Endodermal cell (in vitro differentiated cells): ENCODE results near the gene RFXANK. TPM values are rescaled to one million over a fixed set of nuclear protein-coding genes. Genes with fewer than 3 reads are reported as not detected.
A peak's percentile ranks its signal among the peaks of the same experiment; 100 is the strongest.

Source experiments
- DNase-seq: peaks from one replicate; pipeline ENCODE4 v3.0.0-alpha.2; 2017
- H3K27ac ChIP-seq: 2 replicates; pipeline ENCODE4 v1.5.1; 2013; ENCODE audit warnings: mild to moderate bottlenecking, low read depth, low read length, moderate library complexity
- H3K27me3 ChIP-seq: 2 replicates; pipeline ENCODE4 v1.6.1; 2013; ENCODE audit warnings: mild to moderate bottlenecking, low read length, moderate library complexity; ENCODE audit not compliant: insufficient read depth, control insufficient read depth, poor library complexity, severe bottlenecking
- H3K36me3 ChIP-seq: 2 replicates; pipeline ENCODE4 v1.7.0; 2013; ENCODE audit warnings: mild to moderate bottlenecking, low read length, moderate library complexity; ENCODE audit not compliant: control insufficient read depth, insufficient read depth
- H3K4me1 ChIP-seq: one replicate; pipeline ENCODE4 v1.7.0; 2013; ENCODE audit warnings: low read length; ENCODE audit not compliant: control insufficient read depth, insufficient read depth
- H3K4me3 ChIP-seq: 2 replicates; pipeline ENCODE4 v1.5.1; 2013; ENCODE audit warnings: mild to moderate bottlenecking, low read length, moderate library complexity
- H3K9ac ChIP-seq: 2 replicates; pipeline ENCODE4 v1.6.1; 2013; ENCODE audit warnings: mild to moderate bottlenecking, low read length, moderate library complexity; ENCODE audit not compliant: poor library complexity, severe bottlenecking; ENCODE audit errors: extremely low read depth
- H3K9me3 ChIP-seq: 2 replicates; pipeline ENCODE4 v1.6.1; 2013; ENCODE audit warnings: mild to moderate bottlenecking, low read length, moderate library complexity; ENCODE audit not compliant: control insufficient read depth
- H3K27ac Mint-ChIP-seq: 2 replicates; pipeline ENCODE4 v1.8.0; 2020; ENCODE audit warnings: mixed read lengths
- H3K27me3 Mint-ChIP-seq: 2 replicates; pipeline ENCODE4 v1.8.0; 2021; ENCODE audit warnings: mild to moderate bottlenecking, mixed read lengths; ENCODE audit not compliant: insufficient read depth
- H3K36me3 Mint-ChIP-seq: 2 replicates; pipeline ENCODE4 v1.8.0; 2020; ENCODE audit warnings: low read depth, mixed read lengths
- H3K4me1 Mint-ChIP-seq: 2 replicates; pipeline ENCODE4 v1.8.0; 2020; ENCODE audit warnings: mixed read lengths
- H3K4me3 Mint-ChIP-seq: 2 replicates; pipeline ENCODE4 v1.8.0; 2020; ENCODE audit warnings: mild to moderate bottlenecking, moderate library complexity, mixed read lengths
- H3K9me3 Mint-ChIP-seq: 2 replicates; pipeline ENCODE4 v1.8.0; 2020; ENCODE audit warnings: mild to moderate bottlenecking, mixed read lengths
- CTCF ChIP-seq: fragments of 200-600 bp; sonication (generic); conservative IDR thresholded peaks from 2 replicates; pipeline ENCODE4 v1.5.0; 2021; ENCODE audit warnings: antibody characterized with exemption, mild to moderate bottlenecking
- WGBS, 2 experiments: methylation state at CpG; one replicate each; pipeline versions ENCODE4 v1.1.5 to v1.1.7; 2013; ENCODE audit warnings: missing lambda C conversion rate in 2 of 2, mixed read lengths in 1 of 2; ENCODE audit not compliant: insufficient coverage in 1 of 2, insufficient read length in 1 of 2; 5-methylcytosine and 5-hydroxymethylcytosine counted together
- total RNA-seq, 2 donors: library from RNA; stranded (reverse); fragmentation: NEBNext Ultra II Directional in 1 of 2; extraction: Animal tissue kit (Norgen Biotek cat#: 25700) in 1 of 2; gene quantifications; 2 replicates in 1 of 2; 3 replicates in 1 of 2; pipeline ENCODE4 v1.2.1, GENCODE V29; 2021

RFXANK gene
- total RNA-seq, 2 donors from 2014 or later: 117 to 122 TPM

- Mint-ChIP-seq H3K4me3 (peak overlapping the region; percentile 33), H3K36me3 (no peaks in the 10 kb centered on the region), H3K9me3 (no peaks in the 10 kb centered on the region), H3K27ac (no peak overlapping the region), H3K4me1 (no peaks in the 10 kb centered on the region), H3K27me3 (peaks cover 66% of the 10 kb centered on the region)
- WGBS, 2 experiments: 4% methylated on average over 26 to 59 of the region's 59 CpGs
- Histone ChIP-seq H3K27me3 (peaks cover 54% of the 10 kb centered on the region), H3K9me3 (no peaks in the 10 kb centered on the region), H3K36me3 (no peaks in the 10 kb centered on the region), H3K27ac (no peak overlapping the region), H3K9ac (no peak overlapping the region), H3K4me1 (no peaks in the 10 kb centered on the region), H3K4me3 (peak overlapping the region; percentile 35)
- DNase-seq: peak; percentile 97
- TF ChIP-seq CTCF: peak; percentile 89
These were observed 32.9 kb downstream of the RFXANK start for GRCh38 chr19:19224852-19225494.

GRCh38 chr19:19226204-19226603 lies 34.1 kb downstream of the RFXANK start:
- peaks cover 64% of the 10 kb centered on the region for H3K27me3 Mint-ChIP-seq
- no peaks in the 10 kb centered on the region for H3K4me1 ChIP-seq
- WGBS, 2 experiments: 88 to 93% methylated on average over 4 to 5 of the region's 5 CpGs
- peaks cover 54% of the 10 kb centered on the region for H3K27me3 ChIP-seq
- H3K36me3 Mint-ChIP-seq: no peaks in the 10 kb centered on the region
- H3K4me1 Mint-ChIP-seq: no peaks in the 10 kb centered on the region
- DNase-seq: no peak
- no peaks in the 10 kb centered on the region for H3K36me3 ChIP-seq
- no peak overlapping the region for H3K4me3 Mint-ChIP-seq
- H3K4me3 ChIP-seq: no peak overlapping the region
- H3K27ac ChIP-seq: no peak overlapping the region
- TF ChIP-seq CTCF: no peak
- H3K27ac Mint-ChIP-seq: no peak overlapping the region
- no peaks in the 10 kb centered on the region for H3K9me3 Mint-ChIP-seq
- H3K9ac ChIP-seq: no peak overlapping the region
- no peaks in the 10 kb centered on the region for H3K9me3 ChIP-seq

GRCh38 chr19:19226663-19227062 lies 34.6 kb downstream of the RFXANK start:
- Histone ChIP-seq H3K4me3 (no peak overlapping the region), H3K4me1 (no peaks in the 10 kb centered on the region), H3K9ac (no peak overlapping the region), H3K36me3 (no peaks in the 10 kb centered on the region), H3K27me3 (peaks cover 54% of the 10 kb centered on the region), H3K9me3 (no peaks in the 10 kb centered on the region), H3K27ac (no peak overlapping the region)
- H3K9me3 Mint-ChIP-seq: no peaks in the 10 kb centered on the region
- peaks cover 67% of the 10 kb centered on the region for H3K27me3 Mint-ChIP-seq
- TF ChIP-seq CTCF: no peak
- no peaks in the 10 kb centered on the region for H3K36me3 Mint-ChIP-seq
- no peaks in the 10 kb centered on the region for H3K4me1 Mint-ChIP-seq
- no peak overlapping the region for H3K27ac Mint-ChIP-seq
- DNase-seq: no peak
- no peak overlapping the region for H3K4me3 Mint-ChIP-seq
- 82 to 84% methylated on average over 6 to 10 of the region's 10 CpGs for WGBS, 2 experiments
